Suprapubic skin (tissue), 3 donors: ENCODE data around the gene SH3BP5.

Experiments
- CTCF ChIP-seq, 2 donors: fragments of 200-600 bp in 1 of 2; fragments of 450-650 bp in 1 of 2; sonication (generic) in 1 of 2; IDR thresholded peaks; one replicate each; pipeline ENCODE4 v1.5.1; 2016 to 2019; ENCODE audit warnings: antibody characterized with exemption in 2 of 2, mild to moderate bottlenecking in 1 of 2, moderate library complexity in 1 of 2
- POLR2AphosphoS5 ChIP-seq, 3 donors: sonication (generic); formaldehyde crosslinking; IDR thresholded peaks; one replicate each; pipeline ENCODE4 v1.6.1; 2017; ENCODE audit warnings: antibody characterized with exemption in 3 of 3

GRCh38 chr3:15354485-15354884 lies 22.1 kb upstream of the SH3BP5 start:
- no peak for TF ChIP-seq CTCF (IDR thresholded peaks at IDR 0.05)
- no peak for TF ChIP-seq POLR2AphosphoS5 (IDR thresholded peaks at IDR 0.05)
